ENCODE measurements around the gene PADI3.

DNA sequence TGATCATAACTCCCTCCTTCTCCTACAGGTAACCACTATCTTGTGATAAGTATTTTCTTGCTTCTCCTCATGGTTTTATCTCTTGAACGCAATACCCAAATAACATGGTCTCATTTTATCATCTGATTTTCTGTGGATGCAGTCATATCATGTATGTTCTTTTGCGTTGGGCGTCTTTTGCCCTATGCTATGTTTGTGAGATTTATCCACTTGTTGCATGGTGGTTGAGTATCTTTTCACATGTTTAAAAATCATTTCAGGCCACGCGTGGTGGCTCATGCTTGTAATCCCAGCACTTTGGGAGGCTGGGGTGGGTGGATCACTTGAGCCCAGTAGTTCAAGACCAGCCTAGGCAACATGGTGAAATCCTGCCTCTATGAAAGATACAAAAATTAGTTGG is 15.6 kb downstream of the PADI3 start:
- TF ChIP-seq, protein P1, sequence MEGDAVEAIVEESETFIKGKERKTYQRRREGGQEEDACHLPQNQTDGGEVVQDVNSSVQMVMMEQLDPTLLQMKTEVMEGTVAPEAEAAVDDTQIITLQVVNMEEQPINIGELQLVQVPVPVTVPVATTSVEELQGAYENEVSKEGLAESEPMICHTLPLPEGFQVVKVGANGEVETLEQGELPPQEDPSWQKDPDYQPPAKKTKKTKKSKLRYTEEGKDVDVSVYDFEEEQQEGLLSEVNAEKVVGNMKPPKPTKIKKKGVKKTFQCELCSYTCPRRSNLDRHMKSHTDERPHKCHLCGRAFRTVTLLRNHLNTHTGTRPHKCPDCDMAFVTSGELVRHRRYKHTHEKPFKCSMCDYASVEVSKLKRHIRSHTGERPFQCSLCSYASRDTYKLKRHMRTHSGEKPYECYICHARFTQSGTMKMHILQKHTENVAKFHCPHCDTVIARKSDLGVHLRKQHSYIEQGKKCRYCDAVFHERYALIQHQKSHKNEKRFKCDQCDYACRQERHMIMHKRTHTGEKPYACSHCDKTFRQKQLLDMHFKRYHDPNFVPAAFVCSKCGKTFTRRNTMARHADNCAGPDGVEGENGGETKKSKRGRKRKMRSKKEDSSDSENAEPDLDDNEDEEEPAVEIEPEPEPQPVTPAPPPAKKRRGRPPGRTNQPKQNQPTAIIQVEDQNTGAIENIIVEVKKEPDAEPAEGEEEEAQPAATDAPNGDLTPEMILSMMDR (IDR thresholded peaks at IDR 0.05) = no peak
- TF ChIP-seq POLR2A (IDR thresholded peaks at IDR 0.05) (no peak), POLR2AphosphoS5 (IDR thresholded peaks at IDR 0.05) (no peak)
